ENCODE data around the gene C20orf96.
"Not testable (repeated sequence)": the region's sequence is repeated elsewhere in the genome, so short reads cannot be mapped to it uniquely, and the experiment has no call there.

C20orf96 gene

GRCh38 chr20:235891-236290, 54.7 kb downstream of the C20orf96 start:
- DNase-seq: no peak

- DNase-seq: no peak
Observed at GRCh38 chr20:227439-228105, 63.0 kb downstream of the C20orf96 start.

GRCh38 chr20:226958-227357, 63.6 kb downstream of the C20orf96 start, which contains the start of gene DEFB129:
Gene DEFB129 (plus strand): TSS chr20:227258. CDS start chr20:227289, 31 bp downstream.
- no peak for DNase-seq

GRCh38 chr20:225879-226278, 64.7 kb downstream of the C20orf96 start:
- DNase-seq: not testable (repeated sequence)

GRCh38 chr20:221258-221830, 69.2 kb downstream of the C20orf96 start:
- no peak for DNase-seq
